Measurements from ENCODE around the gene MXRA7.

GRCh38 chr17:76684756-76685155 is 26.0 kb downstream of the MXRA7 start:
- TF ChIP-seq CTCF (IDR thresholded peaks at IDR 0.05 in 4 of 5, conservative IDR thresholded peaks at IDR 0.05 in 1 of 5) (no peak), POLR2A (IDR thresholded peaks at IDR 0.05) (no peak)

Measured in gastrocnemius medialis (tissue), 4 donors.